ENCODE results near the gene ADAP2.
A peak's percentile ranks its signal among the peaks of the same experiment; 100 is the strongest.
"Not testable (repeated sequence)": the region's sequence is repeated elsewhere in the genome, so short reads cannot be mapped to it uniquely, and the experiment has no call there.

The ADAP2 gene

DNA sequence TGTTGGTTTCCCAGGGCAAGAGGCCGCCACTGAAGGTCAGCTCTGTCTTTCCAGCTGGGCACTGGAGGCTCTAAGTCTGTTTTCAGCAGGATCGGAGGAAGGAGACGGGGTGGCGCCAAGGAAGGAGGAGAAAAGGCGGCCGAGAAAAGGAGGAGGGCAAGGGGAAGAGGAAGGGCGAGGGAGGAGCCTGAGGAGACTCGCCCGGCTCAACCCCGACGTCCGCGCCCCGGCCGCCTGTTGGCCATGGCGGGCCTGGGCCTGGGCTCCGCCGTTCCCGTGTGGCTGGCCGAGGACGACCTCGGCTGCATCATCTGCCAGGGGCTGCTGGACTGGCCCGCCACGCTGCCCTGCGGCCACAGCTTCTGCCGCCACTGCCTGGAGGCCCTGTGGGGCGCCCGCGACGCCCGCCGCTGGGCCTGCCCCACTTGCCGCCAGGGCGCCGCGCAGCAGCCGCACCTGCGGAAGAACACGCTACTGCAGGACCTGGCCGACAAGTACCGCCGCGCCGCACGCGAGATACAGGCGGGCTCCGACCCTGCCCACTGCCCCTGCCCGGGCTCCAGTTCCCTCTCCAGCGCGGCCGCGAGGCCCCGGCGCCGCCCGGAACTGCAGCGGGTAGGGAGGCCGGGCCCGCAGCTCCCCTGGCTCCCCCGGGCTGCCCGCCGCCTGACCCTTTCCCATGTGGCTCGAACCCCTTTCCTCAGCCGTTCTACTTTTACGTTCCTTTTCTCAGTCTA is 49.3 kb downstream of the ADAP2 start, which contains the start of gene RNF135:
Gene RNF135, plus strand, starts transcription at position 209 of the 737 bp plus-strand sequence. Its CDS starts 35 bp downstream, at position 244.
- DNase-seq = peak; percentile 85 to 89

- no peak for DNase-seq
These were observed 53.5 kb downstream of the ADAP2 start for GRCh38 chr17:30975042-30975820.

- DNase-seq = not testable (repeated sequence)
These were observed 58.2 kb downstream of the ADAP2 start for GRCh38 chr17:30979919-30980318.

GRCh38 chr17:30981531-30982519 is 60.1 kb downstream of the ADAP2 start:
- no peak for DNase-seq

GRCh38 chr17:30982855-30983254 is 61.1 kb downstream of the ADAP2 start:
- DNase-seq = no peak

DNA sequence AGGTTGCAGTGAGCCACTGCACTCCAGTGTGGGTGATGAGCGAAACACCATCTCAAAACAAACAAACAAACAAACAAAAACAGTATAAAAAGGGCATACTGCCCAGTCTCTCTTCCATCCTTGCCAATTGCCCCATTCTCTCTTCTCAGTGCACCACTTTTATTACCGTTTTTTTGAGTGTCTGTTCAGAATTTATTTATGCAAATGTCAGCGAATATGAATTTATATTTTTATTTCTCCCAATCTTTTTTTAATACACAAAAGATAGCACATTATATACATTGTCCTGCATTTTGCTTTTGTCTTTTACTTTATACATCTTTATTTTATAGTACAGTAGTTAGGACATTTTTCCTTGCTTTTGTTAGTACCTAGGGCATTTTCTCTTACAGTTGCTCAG is 68.7 kb downstream of the ADAP2 start:
- no peak for DNase-seq

- no peak for DNase-seq
These were observed 70.8 kb downstream of the ADAP2 start for GRCh38 chr17:30992551-30992950.

- no peak for DNase-seq
These were observed 73.6 kb downstream of the ADAP2 start for GRCh38 chr17:30995347-30995746.

DNA sequence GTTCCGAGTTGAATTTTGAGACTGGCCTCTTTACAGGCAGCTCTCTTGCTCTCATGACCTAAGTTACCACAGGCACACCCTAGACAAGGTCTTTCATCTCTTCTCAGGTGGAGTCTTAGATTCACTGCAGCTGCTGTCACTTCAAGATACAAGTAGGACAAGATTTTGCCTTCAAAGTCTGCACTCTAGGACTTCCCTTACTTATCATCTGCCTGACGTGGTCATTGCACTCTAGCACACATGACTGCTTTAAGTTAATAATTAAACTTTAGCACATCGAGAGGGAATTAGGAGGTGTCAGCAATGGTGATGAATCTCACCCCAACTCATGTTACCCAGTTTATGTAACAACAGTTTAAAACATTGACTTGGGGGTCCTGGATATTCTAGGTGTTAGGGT is 74.7 kb downstream of the ADAP2 start:
- no peak for DNase-seq

DNA sequence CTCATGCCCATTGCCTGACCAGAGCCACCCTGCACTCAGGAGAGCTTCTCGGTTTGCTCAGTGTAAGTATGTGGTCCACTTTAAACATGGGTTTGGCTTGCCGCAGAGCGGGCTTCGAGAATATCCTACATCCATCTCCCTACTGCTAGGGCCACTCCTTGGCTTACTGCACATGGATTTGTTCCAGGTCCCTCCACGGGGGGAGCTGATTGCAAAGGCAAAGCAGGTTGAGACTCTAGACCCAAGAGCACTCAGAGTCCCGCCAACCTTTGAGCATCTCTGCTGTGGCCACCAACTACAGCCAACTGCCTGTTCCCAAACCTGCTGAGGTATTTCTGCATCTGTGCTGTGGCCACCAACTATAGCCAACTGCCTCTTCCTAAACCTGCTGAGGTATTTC is 75.5 kb downstream of the ADAP2 start:
- no peak for DNase-seq

DNA sequence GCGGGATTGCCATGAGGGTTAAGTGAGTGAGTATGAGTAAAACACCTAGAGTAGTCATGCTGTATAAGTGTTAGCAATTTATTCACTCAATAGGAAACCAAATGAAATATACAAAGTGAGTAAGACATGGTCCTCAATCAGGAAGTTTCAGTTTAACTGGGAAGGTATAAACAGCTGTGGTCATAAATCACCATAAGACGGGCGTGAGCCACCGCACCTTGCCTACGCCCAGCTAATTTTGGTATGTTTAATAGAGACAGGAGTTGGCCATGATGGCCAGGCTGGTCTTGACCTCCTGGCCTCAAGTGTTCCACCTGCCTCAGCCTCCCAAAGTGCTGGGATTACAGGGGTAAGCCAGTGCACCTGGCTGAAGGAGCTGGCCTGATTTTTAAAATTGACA is 76.1 kb downstream of the ADAP2 start:
- DNase-seq = no peak

DNA sequence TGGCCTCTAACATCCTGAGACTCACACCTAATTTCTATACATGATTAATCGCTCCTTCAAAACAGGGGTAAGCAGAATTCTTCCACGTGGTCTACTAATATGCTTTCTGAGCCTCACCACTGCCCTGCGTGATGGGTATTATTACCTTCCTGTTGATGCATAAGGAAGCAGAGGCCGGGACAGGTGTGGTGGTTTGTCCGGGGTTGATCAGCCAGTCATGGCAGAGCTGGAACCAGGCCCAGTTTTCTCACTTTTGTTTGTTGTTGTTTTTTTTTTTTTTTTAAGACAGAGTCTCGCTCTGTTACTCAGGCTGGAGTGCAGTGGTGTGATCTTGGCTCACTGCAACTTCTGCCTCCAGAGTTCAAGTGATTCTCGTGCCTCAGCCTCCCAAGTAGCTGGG is 80.3 kb downstream of the ADAP2 start:
- no peak for DNase-seq

GRCh38 chr17:31003225-31003866 is 81.6 kb downstream of the ADAP2 start:
- no peak for DNase-seq

DNA sequence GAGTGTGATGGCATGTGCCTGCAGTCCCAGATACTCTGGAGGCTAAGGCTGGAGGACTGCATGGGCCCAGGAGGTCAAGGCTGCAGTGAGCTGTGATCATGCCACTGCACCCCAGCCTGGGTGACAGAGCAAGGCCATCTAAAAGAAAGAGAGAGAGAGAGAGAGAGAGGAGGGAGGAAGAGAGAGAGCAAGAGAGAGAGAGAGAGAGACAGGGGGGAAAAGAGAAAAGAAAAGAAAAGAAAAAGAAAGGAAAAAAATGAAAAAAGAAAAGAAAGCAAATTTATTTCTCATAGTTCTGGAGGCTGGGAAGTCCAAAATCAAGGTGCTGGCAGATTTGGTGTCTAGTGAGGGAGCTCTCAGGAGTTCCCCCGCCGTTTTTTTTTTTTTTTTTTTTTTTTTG is 82.4 kb downstream of the ADAP2 start:
- DNase-seq = no peak

DNA sequence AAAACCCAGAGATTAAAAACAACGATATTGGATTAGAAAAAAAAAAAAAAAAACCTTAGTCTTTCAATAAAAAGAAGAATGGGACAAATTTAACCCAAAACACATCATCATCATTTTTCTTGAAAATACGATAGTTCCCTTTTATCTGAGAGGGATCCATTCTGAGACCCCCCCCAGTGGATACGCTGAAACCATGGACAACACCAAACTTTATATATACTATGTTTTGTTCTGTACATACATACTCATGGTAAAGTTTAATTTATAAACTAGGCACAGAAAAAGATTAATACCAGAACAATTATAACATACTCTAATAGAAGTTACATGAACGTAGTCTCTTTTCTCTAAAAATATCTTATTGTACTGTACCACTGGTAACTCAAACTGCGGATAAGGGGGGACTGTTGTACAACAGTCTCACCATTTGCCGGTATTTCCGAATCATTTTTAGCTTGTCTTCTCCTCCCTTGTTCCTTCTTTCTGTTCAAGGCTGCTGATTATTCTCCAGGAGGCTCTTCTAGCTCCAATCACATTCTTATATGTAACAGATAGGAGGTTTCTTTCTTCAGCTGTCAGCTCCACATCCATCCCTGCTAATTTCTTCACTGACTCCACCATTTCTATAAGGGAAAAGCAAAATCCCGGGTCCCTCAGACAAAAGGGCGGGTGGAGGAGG is 86.1 kb downstream of the ADAP2 start:
- DNase-seq = no peak

DNA sequence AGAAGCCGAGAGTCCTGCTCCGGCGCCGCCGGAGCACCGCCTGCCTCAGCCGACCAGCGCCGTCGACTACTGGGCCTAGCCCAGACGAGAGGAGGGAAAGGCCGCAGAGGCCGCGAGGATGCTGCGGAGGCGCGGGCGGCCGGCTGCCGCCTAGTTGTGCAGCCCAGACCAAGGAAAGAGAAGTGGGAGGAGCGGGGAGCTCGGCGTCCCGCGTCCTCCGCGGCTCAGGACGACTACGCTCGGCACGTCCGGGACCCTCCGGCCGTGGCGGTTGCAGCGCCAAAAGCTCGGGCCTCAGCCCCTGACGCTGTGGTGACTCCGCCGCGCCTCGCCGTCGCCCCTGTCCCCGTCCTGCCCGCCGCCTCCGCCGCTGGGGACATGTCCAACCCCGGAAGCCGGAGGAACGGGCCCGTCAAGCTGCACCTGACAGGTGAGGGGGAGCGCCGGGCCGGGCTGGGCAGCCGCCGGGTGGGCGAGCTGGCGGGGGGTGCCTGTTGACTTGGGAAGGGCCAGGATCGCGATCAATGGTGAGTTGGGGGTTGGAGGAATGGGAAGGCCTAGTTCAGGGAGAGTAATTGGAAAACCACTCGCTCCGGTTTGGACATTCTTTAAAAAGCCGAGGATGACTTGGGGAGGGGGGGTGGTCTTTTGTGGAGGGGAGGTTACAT is 86.8 kb downstream of the ADAP2 start:
- DNase-seq = peak; percentile 61 to 62
